ENCODE measurements around the gene HOXA7.

Gene HOXA7

DNA sequence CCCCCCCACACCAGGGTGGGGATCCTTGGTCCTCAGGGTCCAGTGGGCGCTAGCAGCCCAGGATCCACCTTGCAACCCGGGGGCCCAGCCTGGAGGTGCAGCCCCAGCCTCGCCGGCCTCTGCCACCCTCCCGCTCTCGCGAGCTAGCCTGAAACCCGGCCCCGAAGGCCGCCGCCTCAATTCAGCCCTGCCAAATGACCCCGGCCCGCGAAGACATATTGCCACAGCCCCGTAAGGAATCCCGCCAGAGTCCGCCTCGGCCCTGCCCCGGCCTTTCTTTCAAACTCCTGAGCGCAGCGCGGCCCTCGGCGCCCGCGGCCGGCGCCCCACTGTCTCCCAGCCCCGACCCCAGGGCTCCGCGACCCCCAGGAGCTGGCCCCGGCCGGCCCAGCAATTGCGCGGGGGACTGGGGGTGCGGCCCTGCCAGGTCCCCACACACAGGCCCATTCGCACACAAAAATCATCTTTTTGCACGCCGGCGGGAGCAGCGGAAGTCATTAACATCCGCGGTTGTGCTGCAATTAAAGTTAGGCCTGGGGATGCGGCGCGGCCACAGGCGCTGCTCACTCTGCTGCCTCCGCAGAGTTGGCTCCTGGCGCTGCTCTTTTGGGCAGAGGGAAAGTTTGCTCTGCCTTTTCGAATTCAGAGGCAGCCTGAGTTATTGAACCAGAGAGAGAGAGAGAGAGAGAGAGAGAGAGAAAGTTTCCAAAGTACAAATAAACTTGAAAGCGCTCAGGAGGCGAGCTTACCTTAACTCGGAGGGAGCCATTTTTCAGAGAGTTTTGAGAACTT is 16.9 kb downstream of the HOXA7 start:
- in situ Hi-C loops (cut with HindIII; ENCODE audit: low sequenced_read_pairs), result no loop called here

DNA sequence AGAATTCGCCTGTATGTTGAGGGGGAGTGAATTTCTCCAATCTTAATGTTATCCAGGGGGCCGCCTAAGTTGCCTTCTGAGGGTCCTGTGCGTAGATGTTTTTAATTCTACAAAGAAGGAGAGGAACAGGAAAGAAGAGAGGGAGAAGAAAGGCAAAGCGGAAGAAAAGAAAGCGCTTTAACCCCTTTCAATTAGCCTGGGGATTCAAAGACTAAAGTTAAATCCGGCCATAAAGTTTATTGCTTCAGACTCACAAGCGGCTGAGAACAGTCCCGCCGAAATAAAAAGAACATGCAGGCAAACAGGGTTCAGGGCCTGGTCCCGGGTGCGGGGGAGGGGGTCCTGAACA is 17.5 kb downstream of the HOXA7 start:
- in situ Hi-C loops (cut with HindIII; ENCODE audit: low sequenced_read_pairs), result no loop called here

DNA sequence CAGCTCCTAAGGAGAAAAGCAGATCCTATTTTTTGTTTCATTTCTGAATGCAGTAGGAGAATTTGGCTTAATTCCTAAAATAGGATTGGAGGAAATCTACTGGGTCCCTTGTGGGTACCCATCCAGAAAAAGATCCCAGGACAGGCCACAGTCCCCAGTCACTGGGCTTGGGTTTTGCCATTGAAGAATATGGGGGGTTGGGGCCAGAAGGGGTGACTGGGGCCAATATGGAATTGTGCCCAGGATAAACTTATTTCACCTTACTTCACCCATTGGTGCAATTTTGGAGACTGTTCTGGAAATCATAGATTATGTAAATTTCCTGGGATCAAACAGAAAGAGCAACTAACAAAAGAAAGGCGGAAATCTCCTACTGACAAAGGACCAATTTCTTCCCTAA is 18.0 kb downstream of the HOXA7 start:
- in situ Hi-C loops (cut with HindIII; ENCODE audit: low sequenced_read_pairs), result no loop called here

DNA sequence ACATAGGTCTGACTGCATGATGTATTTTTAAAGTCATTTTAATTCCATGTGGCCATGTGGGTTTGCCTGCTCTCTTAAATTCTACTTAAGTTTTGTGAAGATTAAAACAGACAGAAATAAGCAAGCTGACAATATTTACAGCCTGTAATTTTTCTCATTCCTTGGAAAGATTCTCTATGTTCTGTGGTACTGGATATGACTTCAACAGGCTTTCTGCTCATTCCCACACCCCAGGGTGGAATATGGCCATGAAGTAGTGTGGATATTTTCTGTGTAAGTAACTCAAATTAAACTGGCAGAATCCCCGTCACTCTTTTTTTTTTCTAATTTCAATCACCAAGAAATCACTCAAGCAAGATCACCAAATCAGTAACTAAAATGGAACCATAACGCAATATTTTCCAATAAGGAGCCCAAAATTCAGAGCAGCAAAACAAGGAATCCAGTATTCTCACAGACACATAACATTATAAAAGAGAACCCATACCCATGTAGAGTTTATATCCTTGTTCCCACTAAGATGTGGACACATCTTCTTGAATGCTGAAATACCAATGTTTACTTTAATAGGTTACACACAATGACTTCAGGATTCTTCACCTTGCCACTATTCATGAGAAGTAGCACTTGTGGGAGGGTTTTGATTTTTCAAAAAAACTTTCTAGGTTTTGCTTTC is 18.7 kb downstream of the HOXA7 start:
- in situ Hi-C loops (cut with HindIII; ENCODE audit: low sequenced_read_pairs), result no loop called here

DNA sequence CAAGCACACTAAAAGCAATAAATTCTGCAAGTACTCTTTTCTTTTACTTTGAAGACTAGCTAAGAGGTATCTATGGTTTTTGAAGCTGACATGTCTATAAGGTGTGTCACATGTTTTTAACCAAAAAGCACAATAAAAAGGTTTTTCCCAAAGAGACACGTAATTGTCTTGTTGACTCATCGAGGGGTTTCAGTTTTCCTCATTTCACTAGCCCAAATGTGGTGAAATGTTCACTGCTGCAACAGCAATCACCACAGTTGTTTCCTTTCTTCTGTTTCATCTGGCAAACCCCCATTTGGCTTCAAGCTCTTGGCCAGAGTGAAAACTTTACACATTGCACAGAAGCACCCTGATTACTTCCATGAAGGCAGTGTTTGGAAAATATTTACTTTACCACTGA is 22.1 kb downstream of the HOXA7 start:
- in situ Hi-C loops (cut with HindIII; ENCODE audit: low sequenced_read_pairs), result no loop called here

- in situ Hi-C loops (cut with HindIII; ENCODE audit: low sequenced_read_pairs), result no loop called here
Observed at GRCh38 chr7:27133409-27134231, 22.9 kb downstream of the HOXA7 start.

DNA sequence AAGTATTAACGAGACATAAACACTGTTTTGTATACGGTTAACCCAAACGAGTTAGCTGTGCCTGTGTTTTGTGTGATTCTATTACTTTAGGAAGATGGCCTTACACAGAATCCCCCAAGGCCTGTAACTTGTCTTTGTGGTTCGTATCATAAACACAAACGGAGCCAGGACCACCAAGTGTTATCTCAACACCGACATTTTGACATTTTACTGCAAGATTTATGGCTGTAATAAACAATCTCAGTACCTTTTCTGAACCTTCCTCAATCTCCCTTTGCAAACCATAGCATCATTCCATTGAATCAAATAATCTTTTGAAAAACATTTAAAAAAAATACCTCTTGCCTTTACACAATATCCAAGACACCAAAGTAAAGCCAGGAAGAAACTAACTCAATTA is 23.5 kb downstream of the HOXA7 start:
- in situ Hi-C loops (cut with HindIII; ENCODE audit: low sequenced_read_pairs), result no loop called here

GRCh38 chr7:27132214-27132613 is 24.3 kb downstream of the HOXA7 start:
- in situ Hi-C loops (cut with HindIII; ENCODE audit: low sequenced_read_pairs), result no loop called here

GRCh38 chr7:27131390-27131819 is 25.1 kb downstream of the HOXA7 start:
- in situ Hi-C loops (cut with HindIII; ENCODE audit: low sequenced_read_pairs), result no loop called here

GRCh38 chr7:27130540-27131389 is 25.7 kb downstream of the HOXA7 start, which contains the start of gene HOXA4:
Gene HOXA4 (minus strand): TSS chr7:27130757. CDS start chr7:27130733, 24 bp downstream.
- in situ Hi-C loops (cut with HindIII; ENCODE audit: low sequenced_read_pairs), result no loop called here

DNA sequence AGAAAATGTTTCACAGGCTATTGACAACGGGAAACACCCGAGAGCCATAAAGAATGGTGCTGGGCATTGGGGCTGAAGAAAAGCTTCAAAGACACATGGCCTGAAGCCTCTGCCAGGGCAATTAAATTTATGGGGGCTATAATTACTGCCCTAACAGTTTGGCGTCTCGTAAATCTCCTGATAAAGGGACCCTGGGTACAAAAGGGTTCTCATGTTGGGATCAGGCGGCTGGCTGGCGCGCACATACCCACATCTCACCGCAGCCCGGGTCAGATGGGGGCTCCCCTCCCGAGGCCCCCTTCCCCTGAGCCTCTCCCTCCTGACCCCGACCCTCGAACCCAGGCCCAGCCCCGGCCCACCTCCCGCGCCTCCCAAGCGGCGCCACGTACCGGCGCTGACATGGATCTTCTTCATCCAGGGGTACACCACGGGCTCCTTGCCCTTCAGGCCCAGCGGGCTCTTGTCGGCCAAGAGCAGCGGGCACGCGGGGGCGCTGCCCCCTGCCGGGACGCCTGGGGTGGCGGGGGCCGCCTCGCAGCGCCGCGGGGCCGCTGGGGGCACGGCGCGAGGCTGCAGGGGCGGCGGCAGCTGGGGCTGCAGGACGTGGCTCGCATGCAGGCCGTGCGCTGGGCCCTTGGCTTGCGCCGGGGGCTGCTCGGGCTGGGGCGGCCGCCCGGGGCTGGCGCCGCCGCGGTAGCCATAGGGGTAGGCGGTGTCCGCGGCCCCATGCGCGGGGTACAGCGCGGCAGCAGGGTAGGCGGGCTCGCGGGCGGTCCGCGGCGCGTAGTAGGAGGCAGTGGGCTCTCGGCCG is 26.5 kb downstream of the HOXA7 start:
- in situ Hi-C loops (cut with HindIII; ENCODE audit: low sequenced_read_pairs), result loop anchor here (5.0 kb wide), 2 partner anchors 32 to 278 kb away; no protein-coding TSS in a partner anchor

DNA sequence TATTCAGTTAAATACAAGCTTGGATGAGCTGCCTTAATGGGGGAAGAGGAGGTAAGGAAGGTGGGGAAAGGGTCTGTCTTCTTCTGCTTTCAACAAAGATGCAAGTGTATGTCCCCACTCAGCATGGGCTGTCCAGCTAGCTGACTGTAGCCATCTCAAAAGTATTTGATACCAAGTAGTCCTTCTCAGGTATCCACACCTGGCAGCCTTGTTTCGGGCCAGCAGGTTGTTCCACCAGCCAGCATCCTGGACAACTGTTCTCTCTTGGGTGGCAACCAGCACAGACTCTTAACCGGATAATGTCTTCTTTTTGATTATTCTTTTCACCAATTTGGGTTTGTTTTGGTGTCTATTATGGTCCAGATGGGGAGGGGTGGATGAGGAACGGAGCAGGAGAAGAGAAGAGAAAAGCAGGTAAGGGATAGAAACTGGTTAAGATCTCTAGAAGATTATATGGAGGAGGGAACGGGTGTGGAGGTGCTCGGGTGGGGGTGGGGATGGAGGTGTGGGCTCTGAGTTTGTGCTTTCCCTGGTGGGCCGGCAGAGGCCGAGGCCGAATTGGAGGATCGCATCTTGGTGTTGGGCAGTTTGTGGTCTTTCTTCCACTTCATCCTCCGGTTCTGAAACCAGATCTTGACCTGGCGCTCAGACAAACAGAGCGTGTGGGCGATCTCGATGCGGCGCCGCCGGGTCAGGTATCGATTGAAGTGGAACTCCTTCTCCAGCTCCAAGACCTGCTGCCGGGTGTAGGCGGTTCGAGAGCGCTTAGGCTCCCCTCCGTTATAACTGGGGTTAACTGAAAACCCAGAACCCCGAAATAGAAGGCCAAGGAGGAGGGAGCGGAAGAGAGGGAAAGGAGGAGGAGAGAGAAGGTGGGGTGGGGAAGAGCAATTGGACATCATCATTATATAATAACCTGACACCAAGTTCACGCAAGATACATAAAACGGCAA is 27.4 kb downstream of the HOXA7 start:
- in situ Hi-C loops (cut with HindIII; ENCODE audit: low sequenced_read_pairs), result loop anchor here (5.0 kb wide), 2 partner anchors 33 to 277 kb away; no protein-coding TSS in a partner anchor

- in situ Hi-C loops (cut with HindIII; ENCODE audit: low sequenced_read_pairs), result loop anchor here (5.0 kb wide), 2 partner anchors 34 to 276 kb away; no protein-coding TSS in a partner anchor
Observed at GRCh38 chr7:27128034-27128433, 28.4 kb downstream of the HOXA7 start.

DNA sequence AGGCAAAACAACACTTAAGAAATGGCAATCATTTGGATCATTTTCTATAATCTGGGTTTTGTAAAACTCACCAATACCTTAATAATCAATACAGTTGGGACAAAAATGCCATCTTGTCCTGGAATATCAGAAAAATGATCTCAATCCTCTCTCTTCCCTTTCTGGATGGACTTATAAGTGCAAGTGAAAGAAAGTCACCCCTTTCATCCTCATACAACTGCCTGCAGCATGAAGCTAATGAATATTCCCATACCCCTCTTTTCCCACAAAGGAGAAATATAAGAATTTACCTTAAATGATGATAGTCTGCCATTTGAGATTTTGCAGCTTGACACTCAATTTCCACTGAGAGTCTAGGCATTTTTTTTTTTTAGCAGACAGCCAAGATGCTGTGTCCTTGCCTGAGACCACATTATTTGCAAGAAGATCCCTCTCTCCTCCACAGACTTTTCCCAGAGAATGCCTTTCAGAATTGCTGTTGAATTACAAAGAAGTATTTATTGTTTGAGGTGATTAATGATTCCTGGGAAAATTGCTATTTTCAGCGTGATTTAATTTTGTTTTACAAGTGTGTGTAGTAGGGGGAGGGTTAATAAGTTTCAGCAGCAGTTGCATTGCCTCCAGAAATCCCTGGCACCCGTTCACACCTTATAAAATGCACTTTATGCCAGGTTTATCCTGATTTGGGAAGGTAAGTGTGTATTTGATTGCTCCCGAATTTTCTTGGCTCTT is 29.7 kb downstream of the HOXA7 start:
- in situ Hi-C loops (cut with HindIII; ENCODE audit: low sequenced_read_pairs), result loop anchor here (5.0 kb wide), 2 partner anchors 36 to 274 kb away; no protein-coding TSS in a partner anchor

GRCh38 chr7:27125986-27126394 is 30.5 kb downstream of the HOXA7 start:
- in situ Hi-C loops (cut with HindIII; ENCODE audit: low sequenced_read_pairs), result loop anchor here (5.0 kb wide), 2 partner anchors 36 to 274 kb away; no protein-coding TSS in a partner anchor

- in situ Hi-C loops (cut with HindIII; ENCODE audit: low sequenced_read_pairs), result loop anchor here (5.0 kb wide), 2 partner anchors 37 to 273 kb away; no protein-coding TSS in a partner anchor
Observed at GRCh38 chr7:27124902-27125689, 31.4 kb downstream of the HOXA7 start.

Measured in DLD1 (cell line).